DOHH2 (cell line): Measurements from ENCODE around the gene CCIN.

Source experiments
- H3F3A ChIP-seq: fragments of 200-600 bp; sonication (generic), shearing (Covaris generic); 2 replicates; pipeline ENCODE4 v1.6.0; 2016; ENCODE audit warnings: antibody characterized with exemption, mild to moderate bottlenecking; ENCODE audit not compliant: control insufficient read depth, insufficient read depth
- H3K27ac ChIP-seq: fragments of 200-600 bp; sonication (generic); 2 replicates; pipeline ENCODE4 v1.5.1; 2014; ENCODE audit warnings: low read depth, mild to moderate bottlenecking, low read length, moderate library complexity
- H3K27me3 ChIP-seq: fragments of 200-600 bp; sonication (generic); 2 replicates; pipeline ENCODE4 v1.6.1; 2014; ENCODE audit warnings: mild to moderate bottlenecking, low read length, mixed read lengths; ENCODE audit not compliant: control insufficient read depth
- H3K36me3 ChIP-seq: fragments of 200-600 bp; sonication (generic); 2 replicates; pipeline ENCODE4 v1.6.1; 2014; ENCODE audit warnings: mild to moderate bottlenecking, low read length, moderate library complexity, mixed read lengths; ENCODE audit not compliant: control insufficient read depth
- H3K4me1 ChIP-seq: fragments of 200-600 bp; sonication (generic); 2 replicates; pipeline ENCODE4 v1.6.1; 2014; ENCODE audit warnings: mild to moderate bottlenecking, low read length, mixed read lengths; ENCODE audit not compliant: control insufficient read depth
- H3K4me2 ChIP-seq: fragments of 200-600 bp; sonication (generic); 2 replicates; pipeline ENCODE4 v1.6.0; 2014; ENCODE audit warnings: mild to moderate bottlenecking, low read length, moderate library complexity
- H3K4me3 ChIP-seq: fragments of 200-600 bp; sonication (generic); 2 replicates; pipeline ENCODE4 v1.5.1; 2014; ENCODE audit warnings: mild to moderate bottlenecking, low read length, mixed read lengths
- H3K79me2 ChIP-seq: fragments of 200-600 bp; sonication (generic); 2 replicates; pipeline ENCODE4 v1.6.1; 2014; ENCODE audit warnings: mild to moderate bottlenecking, low read length, mixed read lengths; ENCODE audit not compliant: control insufficient read depth
- H3K9me2 ChIP-seq: fragments of 200-600 bp; sonication (generic); replicated peaks from 2 replicates; pipeline ENCODE4 v1.6.1; 2014; ENCODE audit warnings: mild to moderate bottlenecking, low read length, mixed read lengths; ENCODE audit not compliant: control insufficient read depth
- H3K9me3 ChIP-seq: fragments of 200-600 bp; sonication (generic); 2 replicates; pipeline ENCODE4 v1.6.1; 2014; ENCODE audit warnings: antibody characterized with exemption, low read length, mixed read lengths; ENCODE audit not compliant: control insufficient read depth, insufficient read depth
- H4K20me1 ChIP-seq: fragments of 200-600 bp; sonication (generic); 2 replicates; pipeline ENCODE4 v1.6.0; 2014; ENCODE audit warnings: low read depth, mild to moderate bottlenecking, antibody characterized with exemption, low read length, moderate library complexity; ENCODE audit not compliant: control insufficient read depth, insufficient read depth
- CTCF ChIP-seq: fragments of 200-600 bp; sonication (generic); IDR thresholded peaks from one replicate; pipeline ENCODE4 v1.5.1; 2014; ENCODE audit warnings: antibody characterized with exemption, mild to moderate bottlenecking, low read depth, low read length; ENCODE audit not compliant: poor library complexity, severe bottlenecking
- EZH2phosphoT487 ChIP-seq: fragments of 200-600 bp; sonication (generic); IDR thresholded peaks from 2 replicates; pipeline ENCODE4 v1.6.1; 2017; ENCODE audit warnings: borderline replicate concordance, mild to moderate bottlenecking, antibody characterized with exemption, low read length, moderate library complexity, mixed read lengths

CCIN gene

DNA sequence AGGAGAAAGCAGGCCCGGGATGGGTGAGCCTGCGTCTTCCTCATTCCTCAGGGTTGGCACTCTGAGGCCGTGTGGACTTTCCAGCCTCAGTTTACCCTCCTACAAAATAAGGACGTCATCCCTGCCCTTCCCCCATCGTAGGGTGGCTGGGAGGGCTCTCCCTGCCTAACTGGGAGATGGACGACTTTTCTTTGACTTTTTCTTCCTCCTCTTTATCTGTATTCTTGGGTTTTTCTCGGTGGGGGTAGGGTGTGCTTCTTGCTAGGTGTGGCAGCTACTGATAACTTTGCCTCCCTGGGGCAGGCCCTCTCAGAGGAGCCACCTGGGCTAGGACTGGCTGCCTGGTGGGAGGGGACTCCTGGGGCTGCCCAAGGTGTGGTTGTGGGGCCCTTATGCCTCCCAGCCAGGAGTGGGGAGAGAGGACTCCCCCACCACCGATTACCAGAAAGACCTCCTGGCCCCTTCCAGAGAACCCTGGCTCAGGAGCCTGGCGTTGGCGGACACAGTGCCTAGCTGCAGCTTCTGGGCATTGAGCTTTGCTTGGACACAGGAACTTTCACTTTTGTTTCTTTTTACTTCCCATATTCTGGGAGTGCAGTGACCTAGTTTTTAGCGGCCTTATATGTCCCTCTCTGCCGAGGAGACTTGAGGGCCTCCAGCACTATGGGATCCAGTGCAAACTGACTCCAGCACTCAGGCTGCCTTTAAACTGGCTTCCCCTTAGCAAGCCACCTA is 26.5 kb upstream of the CCIN start:
- TF ChIP-seq CTCF (no peak), EZH2phosphoT487 (no peak)
- Histone ChIP-seq H3K9me2 (no peaks in the 10 kb centered on the region), H3K27ac (no peak overlapping the region), H4K20me1 (no peaks in the 10 kb centered on the region), H3K4me3 (no peak overlapping the region), H3K9me3 (no peaks in the 10 kb centered on the region), H3F3A (no peaks in the 10 kb centered on the region), H3K36me3 (no peaks in the 10 kb centered on the region), H3K4me1 (peaks cover 5% of the 10 kb centered on the region; the same call in 1 of the 2 replicates), H3K4me2 (no peak overlapping the region), H3K27me3 (peaks cover 14% of the 10 kb centered on the region), H3K79me2 (no peaks in the 10 kb centered on the region)

DNA sequence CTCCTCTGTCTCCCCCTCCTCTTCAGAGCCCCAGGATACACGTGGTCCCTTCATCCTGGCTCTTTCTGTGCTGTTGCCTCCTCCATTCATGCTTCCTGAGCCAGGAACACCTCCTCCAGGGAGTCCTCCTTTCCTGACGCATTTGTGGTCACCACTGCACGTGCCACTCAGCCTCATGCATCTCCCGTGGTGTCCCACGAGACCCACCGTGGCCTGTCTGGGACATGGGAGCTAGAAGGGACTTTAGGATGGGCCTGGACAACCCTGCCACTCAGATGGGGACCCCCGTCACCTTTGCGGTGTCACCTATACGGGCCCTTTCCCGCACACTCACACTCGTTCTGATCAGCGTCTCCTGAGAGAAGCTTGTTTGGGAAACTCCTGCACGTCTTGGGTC is 25.9 kb upstream of the CCIN start:
- H3K4me2 ChIP-seq = no peak overlapping the region
- peaks cover 10% of the 10 kb centered on the region for H3K27me3 ChIP-seq

GRCh38 chr9:36144309-36145232 is 24.6 kb upstream of the CCIN start:
- Histone ChIP-seq H3K27ac (no peak overlapping the region), H3K27me3 (peaks cover 5% of the 10 kb centered on the region), H3K4me1 (peaks cover 5% of the 10 kb centered on the region; the same call in 1 of the 2 replicates), H3K4me3 (no peak overlapping the region), H3K9me3 (no peaks in the 10 kb centered on the region), H4K20me1 (no peaks in the 10 kb centered on the region), H3K9me2 (no peaks in the 10 kb centered on the region), H3K4me2 (no peak overlapping the region), H3F3A (no peaks in the 10 kb centered on the region), H3K36me3 (no peaks in the 10 kb centered on the region), H3K79me2 (no peaks in the 10 kb centered on the region)
- no peak for TF ChIP-seq CTCF
- no peak for TF ChIP-seq EZH2phosphoT487

More for the DNA sequence above, 25.9 kb upstream of the CCIN start:
- Histone ChIP-seq H3K79me2 (no peaks in the 10 kb centered on the region), H4K20me1 (no peaks in the 10 kb centered on the region), H3K36me3 (no peaks in the 10 kb centered on the region), H3K4me1 (peaks cover 5% of the 10 kb centered on the region; the same call in 1 of the 2 replicates), H3K9me3 (no peaks in the 10 kb centered on the region), H3K9me2 (no peaks in the 10 kb centered on the region), H3F3A (no peaks in the 10 kb centered on the region), H3K4me3 (no peak overlapping the region), H3K27ac (no peak overlapping the region)
- TF ChIP-seq CTCF = no peak
- no peak for TF ChIP-seq EZH2phosphoT487
